HG03439 (cell line): ENCODE measurements around the gene FAM20C.
"Not testable (repeated sequence)": the region's sequence is repeated elsewhere in the genome, so short reads cannot be mapped to it uniquely, and the experiment has no call there.

Source experiments
- ATAC-seq: cut with Tn5 transposase; IDR thresholded peaks from one replicate; pipeline ENCODE4 v1.9.1; 2021; ENCODE audit warnings: mild to moderate bottlenecking, moderate library complexity; ENCODE audit not compliant: unreplicated experiment

The FAM20C gene

GRCh38 chr7:240146-240676 lies 47.8 kb downstream of the FAM20C start:
- ATAC-seq: no peak

GRCh38 chr7:240887-241421 lies 48.6 kb downstream of the FAM20C start:
- no peak for ATAC-seq

- no peak for ATAC-seq
Measured at GRCh38 chr7:241513-241912, 49.1 kb downstream of the FAM20C start.

GRCh38 chr7:242826-243579 lies 50.6 kb downstream of the FAM20C start:
- not testable (repeated sequence) for ATAC-seq

- ATAC-seq: not testable (repeated sequence)
Measured at GRCh38 chr7:243580-243978, 51.2 kb downstream of the FAM20C start.

- ATAC-seq: no peak
Measured at GRCh38 chr7:244974-245373, 52.6 kb downstream of the FAM20C start.

GRCh38 chr7:245574-246295 lies 53.4 kb downstream of the FAM20C start:
- ATAC-seq: no peak

- ATAC-seq: no peak
Measured at GRCh38 chr7:246451-246850, 54.1 kb downstream of the FAM20C start.

- ATAC-seq: no peak
Measured at GRCh38 chr7:247181-247580, 54.8 kb downstream of the FAM20C start.

GRCh38 chr7:247636-248035 lies 55.3 kb downstream of the FAM20C start:
- ATAC-seq: no peak

- ATAC-seq: no peak
Measured at GRCh38 chr7:248732-249435, 56.5 kb downstream of the FAM20C start.

GRCh38 chr7:249989-250388 lies 57.6 kb downstream of the FAM20C start:
- ATAC-seq: no peak

GRCh38 chr7:250523-250922 lies 58.2 kb downstream of the FAM20C start:
- no peak for ATAC-seq

- ATAC-seq: no peak
Measured at GRCh38 chr7:251005-251404, 58.6 kb downstream of the FAM20C start.

GRCh38 chr7:251446-252175 lies 59.2 kb downstream of the FAM20C start:
- no peak for ATAC-seq

GRCh38 chr7:252216-252965 lies 60.0 kb downstream of the FAM20C start:
- ATAC-seq: no peak

GRCh38 chr7:252981-253380 lies 60.6 kb downstream of the FAM20C start:
- no peak for ATAC-seq

GRCh38 chr7:253581-254336 lies 61.4 kb downstream of the FAM20C start:
- no peak for ATAC-seq

GRCh38 chr7:254337-255037 lies 62.1 kb downstream of the FAM20C start:
- no peak for ATAC-seq
